IPS-20b (cell line): ENCODE results near the gene KCNG4.

ENCODE experiments used
- H3K27ac ChIP-seq: one replicate; pipeline ENCODE4 v1.5.1; 2013; ENCODE audit warnings: low read length
- H3K27me3 ChIP-seq: 2 replicates; pipeline ENCODE4 v1.6.1; 2013; ENCODE audit warnings: mild to moderate bottlenecking, low read length, inconsistent platforms; ENCODE audit not compliant: insufficient read depth
- H3K36me3 ChIP-seq: 2 replicates; pipeline ENCODE4 v1.6.1; 2013; ENCODE audit warnings: low read depth, mild to moderate bottlenecking, inconsistent platforms, low read length, moderate library complexity; ENCODE audit not compliant: insufficient read depth
- H3K4me1 ChIP-seq: 2 replicates; pipeline ENCODE4 v1.6.1; 2013; ENCODE audit warnings: mild to moderate bottlenecking, control low read depth, inconsistent platforms, low read length, moderate library complexity; ENCODE audit not compliant: insufficient read depth
- H3K4me3 ChIP-seq: 2 replicates; pipeline ENCODE4 v1.5.1; 2013; ENCODE audit warnings: mild to moderate bottlenecking, low read length, inconsistent platforms
- H3K9ac ChIP-seq: 2 replicates; pipeline ENCODE4 v1.6.1; 2013; ENCODE audit warnings: low read depth, mild to moderate bottlenecking, inconsistent platforms, low read length, moderate library complexity
- H3K9me3 ChIP-seq: 2 replicates; pipeline ENCODE4 v1.6.1; 2013; ENCODE audit warnings: mild to moderate bottlenecking, low read depth, low read length, inconsistent platforms; ENCODE audit not compliant: insufficient read depth

The KCNG4 gene

DNA sequence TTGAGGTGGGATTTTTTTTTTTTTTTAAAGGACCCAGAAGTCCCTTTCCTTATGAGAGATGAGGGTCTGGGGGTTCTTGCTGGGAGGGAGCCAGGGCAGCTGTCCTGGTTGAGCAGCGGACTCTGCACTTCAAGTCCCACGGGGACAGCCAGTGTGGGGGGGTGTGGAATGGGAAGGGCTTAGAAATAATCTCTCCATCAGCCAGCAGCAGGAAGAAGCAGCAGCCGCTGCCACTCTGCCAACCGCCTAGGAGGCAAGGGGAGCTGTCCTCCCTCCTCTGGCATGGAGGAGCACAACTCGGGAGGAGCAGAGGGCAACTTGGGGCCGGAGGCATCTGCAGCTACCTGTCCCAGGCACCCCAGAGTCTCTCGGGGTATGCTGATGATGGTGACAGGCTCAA lies at the start of gene KCNG4:
KCNG4 (minus strand) TSS at position 104 of the 400 bp plus-strand sequence. CDS start 2,527 bp downstream, outside the sequence.
- H3K4me3 ChIP-seq = no peak within 1 kb of the TSS
- no peaks in the 10 kb centered on the region for H3K27me3 ChIP-seq
- no peak within 1 kb of the TSS for H3K9ac ChIP-seq
- no peaks in the 10 kb centered on the region for H3K4me1 ChIP-seq
- H3K27ac ChIP-seq = no peak within 1 kb of the TSS
- 0 out of 2 replicates have a peak, but pooled peaks cover 4% of the 10 kb centered on the region for H3K9me3 ChIP-seq
- no peaks in the 10 kb centered on the region for H3K36me3 ChIP-seq

DNA sequence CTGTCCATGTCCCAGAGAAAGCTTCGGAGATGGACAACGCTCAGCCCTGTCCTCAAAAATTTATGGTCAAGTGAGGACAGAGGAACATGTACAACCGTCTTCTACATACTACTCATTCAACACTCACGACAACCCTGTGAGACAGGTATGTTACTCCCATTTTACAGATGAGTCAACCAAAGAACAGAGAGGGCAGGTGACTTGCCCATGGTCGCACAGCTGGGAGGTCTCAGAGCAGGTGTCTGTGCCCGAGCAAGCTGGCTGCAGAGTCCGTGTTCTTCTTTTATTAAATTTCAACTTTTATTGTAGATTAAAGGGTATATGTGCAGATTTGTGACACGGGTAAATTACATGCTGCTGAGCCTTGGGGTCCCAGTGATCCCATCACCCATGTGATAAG lies 49.1 kb upstream of the KCNG4 start:
- Histone ChIP-seq H3K36me3 (no peaks in the 10 kb centered on the region), H3K27me3 (no peaks in the 10 kb centered on the region), H3K4me3 (no peak overlapping the region), H3K9ac (no peak overlapping the region), H3K4me1 (no peaks in the 10 kb centered on the region; the same call in 1 of the 2 replicates), H3K9me3 (no peaks in the 10 kb centered on the region), H3K27ac (no peak overlapping the region)

DNA sequence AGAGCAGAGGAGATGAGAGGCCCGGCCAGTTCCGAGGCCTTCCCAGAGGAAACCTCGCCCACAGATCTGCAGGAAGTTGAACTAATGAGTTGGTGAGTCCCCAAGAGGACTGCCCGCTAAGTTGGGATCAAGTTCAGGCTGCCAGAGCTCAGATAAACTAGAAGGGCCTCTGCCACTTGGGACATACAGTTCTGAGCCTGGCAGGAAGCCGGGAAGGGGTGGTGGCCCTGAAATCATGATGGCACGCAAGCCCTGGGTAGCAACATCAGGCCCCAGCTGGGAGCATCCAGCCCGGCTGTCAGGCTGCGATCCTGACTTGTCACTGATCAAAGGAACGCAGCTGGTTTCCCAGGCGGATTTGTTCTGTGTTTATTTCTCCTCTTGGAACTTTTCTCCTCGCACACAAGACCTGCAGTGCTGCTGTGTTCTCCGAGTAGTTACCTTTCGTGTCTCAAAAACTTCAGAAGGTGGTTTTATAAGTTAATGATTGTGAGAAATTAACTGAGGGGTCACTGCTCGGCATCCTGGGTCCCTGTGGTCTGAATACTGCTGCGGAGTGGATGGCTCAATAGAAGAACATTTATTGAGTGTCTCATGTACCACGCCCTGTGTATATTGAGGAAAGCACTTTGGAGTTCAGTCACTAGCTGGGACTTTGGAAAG lies 46.9 kb upstream of the KCNG4 start:
- Histone ChIP-seq H3K9ac (no peak overlapping the region), H3K36me3 (no peaks in the 10 kb centered on the region), H3K27me3 (no peaks in the 10 kb centered on the region), H3K27ac (no peak overlapping the region), H3K4me1 (peaks cover 2% of the 10 kb centered on the region; the same call in 1 of the 2 replicates), H3K4me3 (no peak overlapping the region), H3K9me3 (no peaks in the 10 kb centered on the region)

DNA sequence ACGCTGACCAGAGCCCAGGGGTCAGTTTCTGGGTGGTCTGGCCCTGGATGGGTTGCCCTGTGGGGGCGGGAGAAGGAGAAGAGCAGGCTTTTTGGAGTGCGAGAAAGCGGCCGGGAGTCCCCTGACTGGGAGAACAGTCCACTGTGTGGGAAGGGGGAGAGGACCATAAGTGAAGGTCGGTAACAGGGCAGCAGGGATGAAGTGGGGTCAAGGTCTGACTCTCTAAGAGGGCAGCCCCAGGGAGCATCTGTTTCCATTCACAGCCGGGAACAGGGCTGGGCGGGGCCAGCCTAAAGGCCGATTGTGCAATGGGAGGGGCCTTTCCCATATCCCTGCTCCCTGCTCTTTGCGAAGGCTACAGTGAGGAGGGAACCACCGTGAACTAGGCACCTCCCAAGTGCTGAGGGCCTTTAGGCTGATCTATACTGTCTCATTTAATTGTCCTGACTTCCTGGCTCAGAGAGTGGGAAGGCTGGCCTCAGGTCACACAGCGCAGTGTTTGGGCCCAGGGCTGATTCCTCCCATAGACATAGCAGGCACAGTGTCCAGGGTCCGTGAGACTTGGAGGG lies 44.4 kb upstream of the KCNG4 start:
- peak overlapping the region; percentile 24; the same call in 1 of the 2 replicates for H3K9ac ChIP-seq
- no peak overlapping the region; the same call in 1 of the 2 replicates for H3K4me3 ChIP-seq
- no peak overlapping the region for H3K27ac ChIP-seq
- H3K4me1 ChIP-seq = peaks cover 4% of the 10 kb centered on the region; the same call in 1 of the 2 replicates
- no peaks in the 10 kb centered on the region for H3K9me3 ChIP-seq
- H3K36me3 ChIP-seq = no peaks in the 10 kb centered on the region
- H3K27me3 ChIP-seq = no peaks in the 10 kb centered on the region

DNA sequence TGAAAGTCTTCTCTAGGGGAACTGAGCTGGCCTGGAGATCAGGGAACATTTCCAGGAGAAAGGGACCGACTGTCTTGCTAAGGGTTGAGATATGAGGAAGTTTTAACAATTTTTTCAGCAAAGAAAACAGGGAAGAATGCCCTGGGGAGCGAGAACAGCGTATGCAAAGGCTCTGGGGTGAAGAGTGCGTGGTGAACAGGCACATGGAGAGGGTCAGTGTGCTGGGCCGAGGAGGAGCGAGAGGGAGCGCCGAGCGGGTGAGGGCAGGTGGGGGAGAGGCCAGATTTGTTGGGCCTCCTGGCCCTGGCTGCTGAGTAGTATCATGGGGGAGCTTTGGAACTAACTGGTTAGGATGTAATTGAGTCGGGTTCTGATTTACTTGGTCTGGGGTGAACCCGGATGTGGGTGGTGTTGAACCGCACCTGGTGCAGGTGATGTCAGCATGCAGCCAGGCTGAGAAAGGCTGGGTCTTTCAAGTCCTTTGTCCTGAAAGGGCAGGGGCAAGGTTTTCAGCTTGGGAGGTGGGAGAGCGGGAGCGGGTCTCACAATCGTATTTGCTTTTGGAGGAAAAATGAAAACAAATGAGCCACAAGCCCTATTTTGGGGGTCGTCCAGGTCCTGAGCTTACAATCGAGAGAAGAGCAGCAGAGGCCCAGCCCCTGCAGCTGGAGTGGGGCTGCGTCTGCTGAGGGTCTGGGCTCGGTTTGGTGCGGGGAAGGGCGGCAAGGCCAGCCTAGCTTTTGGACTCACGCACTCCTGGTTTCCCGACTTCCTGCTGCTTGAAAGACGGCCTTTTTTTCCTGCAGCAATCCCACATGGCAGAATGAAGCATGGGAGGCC lies 43.7 kb upstream of the KCNG4 start:
- Histone ChIP-seq H3K4me3 (no peak overlapping the region; the same call in 1 of the 2 replicates), H3K4me1 (peaks cover 9% of the 10 kb centered on the region; the same call in 1 of the 2 replicates), H3K36me3 (no peaks in the 10 kb centered on the region), H3K9ac (peak overlapping the region; percentile 24; the same call in 1 of the 2 replicates), H3K27me3 (no peaks in the 10 kb centered on the region), H3K9me3 (no peaks in the 10 kb centered on the region), H3K27ac (no peak overlapping the region)

GRCh38 chr16:84282533-84282932 lies 42.7 kb upstream of the KCNG4 start:
- no peaks in the 10 kb centered on the region for H3K36me3 ChIP-seq
- H3K9ac ChIP-seq = no peak overlapping the region
- H3K4me1 ChIP-seq = peaks cover 9% of the 10 kb centered on the region; the same call in 1 of the 2 replicates
- H3K9me3 ChIP-seq = no peaks in the 10 kb centered on the region
- H3K27me3 ChIP-seq = no peaks in the 10 kb centered on the region
- no peak overlapping the region for H3K27ac ChIP-seq
- H3K4me3 ChIP-seq = no peak overlapping the region

DNA sequence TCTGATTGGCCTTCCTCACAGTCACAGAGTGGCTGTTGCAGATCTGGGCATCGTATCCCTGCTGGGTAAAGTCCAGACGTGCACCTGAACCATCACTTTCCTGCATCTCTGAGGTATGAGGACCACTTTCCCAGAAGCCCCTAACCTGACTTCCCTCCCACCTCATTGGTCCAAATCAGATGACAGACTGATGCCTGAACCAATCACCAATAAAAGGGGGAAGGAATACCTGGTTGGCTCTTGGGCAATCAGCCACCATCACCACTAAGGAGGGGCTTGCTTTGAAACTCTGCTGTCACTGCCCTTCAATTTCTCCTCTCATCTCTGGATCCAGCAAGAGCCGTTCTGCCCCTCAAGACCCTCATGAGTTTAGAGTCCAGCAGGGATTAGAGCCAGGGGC lies 41.3 kb upstream of the KCNG4 start:
- Histone ChIP-seq H3K9me3 (no peaks in the 10 kb centered on the region), H3K4me3 (no peak overlapping the region), H3K36me3 (no peaks in the 10 kb centered on the region), H3K9ac (no peak overlapping the region), H3K4me1 (peaks cover 9% of the 10 kb centered on the region; the same call in 1 of the 2 replicates), H3K27ac (no peak overlapping the region), H3K27me3 (no peaks in the 10 kb centered on the region)

GRCh38 chr16:84279881-84280280 lies 40.1 kb upstream of the KCNG4 start:
- Histone ChIP-seq H3K27me3 (no peaks in the 10 kb centered on the region), H3K36me3 (no peaks in the 10 kb centered on the region), H3K9ac (no peak overlapping the region), H3K4me1 (peaks cover 9% of the 10 kb centered on the region; the same call in 1 of the 2 replicates), H3K4me3 (no peak overlapping the region), H3K27ac (no peak overlapping the region), H3K9me3 (no peaks in the 10 kb centered on the region)

- Histone ChIP-seq H3K9me3 (no peaks in the 10 kb centered on the region), H3K27me3 (no peaks in the 10 kb centered on the region), H3K27ac (no peak overlapping the region), H3K9ac (no peak overlapping the region), H3K4me1 (peaks cover 9% of the 10 kb centered on the region; the same call in 1 of the 2 replicates), H3K36me3 (no peaks in the 10 kb centered on the region), H3K4me3 (no peak overlapping the region)
These were observed 39.2 kb upstream of the KCNG4 start for GRCh38 chr16:84278968-84279367.

DNA sequence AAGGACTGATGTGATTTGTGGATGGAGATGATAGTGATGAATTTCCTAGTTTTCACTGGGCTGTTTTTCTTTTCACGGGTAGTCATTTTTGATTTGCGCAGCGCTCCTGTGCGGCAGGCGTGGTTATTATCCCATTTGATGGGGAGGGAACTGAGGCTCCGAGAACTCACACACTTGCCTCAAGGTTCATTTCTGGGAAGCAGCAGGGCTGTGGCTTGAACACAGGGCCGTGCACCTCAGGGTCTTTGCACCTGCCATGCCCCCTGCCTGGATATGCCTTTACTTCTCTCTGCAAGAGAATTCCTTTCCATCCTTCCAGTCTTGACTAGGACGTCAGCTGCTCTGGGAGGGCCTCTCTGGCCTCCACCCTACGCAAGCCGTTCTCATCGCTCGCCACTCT lies 38.5 kb upstream of the KCNG4 start:
- H3K36me3 ChIP-seq = no peaks in the 10 kb centered on the region
- H3K4me1 ChIP-seq = peaks cover 7% of the 10 kb centered on the region; the same call in 1 of the 2 replicates
- no peaks in the 10 kb centered on the region for H3K9me3 ChIP-seq
- no peak overlapping the region for H3K27ac ChIP-seq
- H3K27me3 ChIP-seq = no peaks in the 10 kb centered on the region
- H3K4me3 ChIP-seq = no peak overlapping the region
- H3K9ac ChIP-seq = no peak overlapping the region

DNA sequence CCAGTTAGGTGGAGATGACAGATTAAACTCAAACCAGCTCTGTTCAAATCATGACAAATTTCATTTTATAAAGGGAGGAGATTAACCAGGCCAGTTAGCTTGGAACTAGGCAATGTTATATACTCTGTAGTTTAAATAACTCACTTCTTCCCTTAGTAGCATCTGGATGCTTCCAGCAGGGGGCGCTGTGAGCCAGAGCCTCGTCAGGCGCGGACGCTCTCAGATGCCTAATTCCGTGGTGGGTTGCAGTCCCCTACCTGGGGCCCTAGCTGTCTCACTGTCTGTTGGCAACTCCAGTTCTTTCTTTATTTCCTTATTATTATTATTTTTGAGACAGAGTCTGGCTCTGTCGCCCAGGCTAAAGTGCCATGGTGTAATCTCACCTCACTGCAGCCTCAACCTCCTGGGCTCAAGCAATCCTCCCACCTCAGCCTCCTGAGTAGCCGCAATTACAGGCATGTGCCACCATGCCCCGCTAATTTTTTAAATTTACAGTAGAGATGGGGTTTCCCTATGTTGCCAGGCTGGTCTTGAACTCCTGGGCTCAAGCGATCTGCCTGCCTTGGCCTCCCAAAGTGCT lies 37.5 kb upstream of the KCNG4 start:
- Histone ChIP-seq H3K9me3 (no peaks in the 10 kb centered on the region), H3K36me3 (no peaks in the 10 kb centered on the region), H3K9ac (no peak overlapping the region), H3K4me3 (no peak overlapping the region), H3K27me3 (no peaks in the 10 kb centered on the region; the same call in 1 of the 2 replicates), H3K4me1 (peaks cover 7% of the 10 kb centered on the region; the same call in 1 of the 2 replicates), H3K27ac (no peak overlapping the region)
